HG02763 (cell line): ENCODE results near the gene KDELR1.
A peak's percentile ranks its signal among the peaks of the same experiment; 100 is the strongest.
"Not testable (repeated sequence)": the region's sequence is repeated elsewhere in the genome, so short reads cannot be mapped to it uniquely, and the experiment has no call there.

Source experiments
- ATAC-seq: cut with Tn5 transposase; IDR thresholded peaks from one replicate; pipeline ENCODE4 v1.9.1; 2021; ENCODE audit warnings: mild to moderate bottlenecking, moderate library complexity; ENCODE audit not compliant: unreplicated experiment

KDELR1 gene

GRCh38 chr19:48372904-48373303 is 18.4 kb downstream of the KDELR1 start:
- ATAC-seq: no peak

- ATAC-seq: not testable (repeated sequence)
These were observed 19.6 kb downstream of the KDELR1 start for GRCh38 chr19:48371771-48372170.

- ATAC-seq: no peak
These were observed 20.0 kb downstream of the KDELR1 start for GRCh38 chr19:48371367-48371766.

GRCh38 chr19:48370955-48371354 is 20.4 kb downstream of the KDELR1 start:
- ATAC-seq: no peak

- ATAC-seq: no peak
These were observed 22.4 kb downstream of the KDELR1 start for GRCh38 chr19:48368936-48369335.

- no peak for ATAC-seq
These were observed 23.5 kb downstream of the KDELR1 start for GRCh38 chr19:48367855-48368254.

GRCh38 chr19:48365602-48366001 is 25.7 kb downstream of the KDELR1 start:
- no peak for ATAC-seq

- ATAC-seq: no peak
These were observed 26.6 kb downstream of the KDELR1 start for GRCh38 chr19:48364598-48365348.

- ATAC-seq: peak; percentile 78
These were observed 27.3 kb downstream of the KDELR1 start, which contains the start of the genes SYNGR4 and TMEM143 for GRCh38 chr19:48363810-48364597. TSS of gene SYNGR4 (plus strand) at chr19:48364367. CDS start at chr19:48365843, 1,476 bp downstream. TSS of gene TMEM143 (minus strand) at chr19:48363940. CDS start at chr19:48363920, 20 bp downstream.

GRCh38 chr19:48363500-48363809 is 27.9 kb downstream of the KDELR1 start:
- peak; percentile 4 for ATAC-seq

- peak; percentile 51 for ATAC-seq
These were observed 28.4 kb downstream of the KDELR1 start for GRCh38 chr19:48362716-48363499.

- no peak for ATAC-seq
These were observed 29.4 kb downstream of the KDELR1 start for GRCh38 chr19:48361912-48362311.

GRCh38 chr19:48359123-48359522 is 32.2 kb downstream of the KDELR1 start:
- no peak for ATAC-seq

- ATAC-seq: no peak
These were observed 35.9 kb downstream of the KDELR1 start for GRCh38 chr19:48355365-48355954.

GRCh38 chr19:48354332-48354992 is 36.9 kb downstream of the KDELR1 start:
- ATAC-seq: no peak

GRCh38 chr19:48353677-48354076 is 37.7 kb downstream of the KDELR1 start:
- ATAC-seq: no peak

- no peak for ATAC-seq
These were observed 40.0 kb downstream of the KDELR1 start for GRCh38 chr19:48351341-48351752.

GRCh38 chr19:48350856-48351255 is 40.5 kb downstream of the KDELR1 start:
- ATAC-seq: no peak

- ATAC-seq: no peak
These were observed 42.6 kb downstream of the KDELR1 start for GRCh38 chr19:48348737-48349136.

GRCh38 chr19:48348045-48348444 is 43.3 kb downstream of the KDELR1 start:
- no peak for ATAC-seq
